Measurements from ENCODE around the gene GPR6.

DNA sequence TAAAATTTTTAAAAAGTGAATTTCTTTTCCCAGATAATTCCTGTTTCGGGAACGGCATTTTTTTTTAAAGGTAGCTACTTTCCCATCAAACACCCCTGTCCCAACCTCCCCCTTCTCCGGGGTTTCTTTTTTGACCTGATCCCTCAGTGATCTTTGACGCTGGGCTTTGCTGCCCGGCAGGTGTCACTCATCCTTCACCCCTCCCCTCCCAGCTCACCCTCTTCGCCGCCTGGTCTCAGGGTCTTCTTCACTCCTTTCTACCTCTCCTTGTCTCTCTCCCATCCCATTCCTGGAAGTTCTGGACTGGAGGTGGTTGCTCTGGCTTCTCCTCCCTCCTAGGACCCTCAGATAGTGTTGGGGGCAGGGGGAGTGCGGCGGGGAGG, 329 bp upstream of the GPR6 start:
- no peak for TF ChIP-seq CTCF (IDR thresholded peaks at IDR 0.05)
- no peak for TF ChIP-seq POLR2AphosphoS5 (IDR thresholded peaks at IDR 0.05; ENCODE audit: insufficient read depth in 1 of 2, low read depth in 1 of 2)

Data from vagina (tissue), 2 donors.